ENCODE data around the gene CCDC51. TPM values are rescaled to one million over a fixed set of nuclear protein-coding genes. Genes with fewer than 3 reads are reported as not detected.

The CCDC51 gene
- total and polyA plus RNA-seq, 2 experiments from 2014 or later: 20.8 to 24.1 TPM

GRCh38 chr3:48400824-48401433 lies 39.0 kb downstream of the CCDC51 start:
- H3K36me3 ChIP-seq (ENCODE audit: insufficient read depth): peaks cover 3% of the 10 kb centered on the region
- H3F3A ChIP-seq (replicated peaks; ENCODE audit: low read depth): no peaks in the 10 kb centered on the region; the same call in 1 of the 2 replicates
- peaks cover 11% of the 10 kb centered on the region for H3K4me1 Mint-ChIP-seq
- no peaks in the 10 kb centered on the region for H3K27me3 ChIP-seq (ENCODE audit: insufficient read depth)
- peak; percentile 83 for DNase-seq (ENCODE audit: low spot score)
- TF ChIP-seq CREB1 (CRISPR knock-in tag; IDR thresholded peaks at IDR 0.05; ENCODE audit: low read depth) (no peak), NANOG (IDR thresholded peaks at IDR 0.05; ENCODE audit: borderline replicate concordance) (no peak), EZH2phosphoT487 (IDR thresholded peaks at IDR 0.05; ENCODE audit: unreplicated experiment) (no peak), JUNB (IDR thresholded peaks at IDR 0.05; ENCODE audit: unreplicated experiment) (no peak), ZNF462 (CRISPR knock-in tag; IDR thresholded peaks at IDR 0.05) (peak; percentile 38; the same call in 1 of the 2 replicates), ZNF331 (CRISPR knock-in tag; IDR thresholded peaks at IDR 0.05; ENCODE audit: low read depth) (no peak)
- TF ChIP-seq, protein P1, sequence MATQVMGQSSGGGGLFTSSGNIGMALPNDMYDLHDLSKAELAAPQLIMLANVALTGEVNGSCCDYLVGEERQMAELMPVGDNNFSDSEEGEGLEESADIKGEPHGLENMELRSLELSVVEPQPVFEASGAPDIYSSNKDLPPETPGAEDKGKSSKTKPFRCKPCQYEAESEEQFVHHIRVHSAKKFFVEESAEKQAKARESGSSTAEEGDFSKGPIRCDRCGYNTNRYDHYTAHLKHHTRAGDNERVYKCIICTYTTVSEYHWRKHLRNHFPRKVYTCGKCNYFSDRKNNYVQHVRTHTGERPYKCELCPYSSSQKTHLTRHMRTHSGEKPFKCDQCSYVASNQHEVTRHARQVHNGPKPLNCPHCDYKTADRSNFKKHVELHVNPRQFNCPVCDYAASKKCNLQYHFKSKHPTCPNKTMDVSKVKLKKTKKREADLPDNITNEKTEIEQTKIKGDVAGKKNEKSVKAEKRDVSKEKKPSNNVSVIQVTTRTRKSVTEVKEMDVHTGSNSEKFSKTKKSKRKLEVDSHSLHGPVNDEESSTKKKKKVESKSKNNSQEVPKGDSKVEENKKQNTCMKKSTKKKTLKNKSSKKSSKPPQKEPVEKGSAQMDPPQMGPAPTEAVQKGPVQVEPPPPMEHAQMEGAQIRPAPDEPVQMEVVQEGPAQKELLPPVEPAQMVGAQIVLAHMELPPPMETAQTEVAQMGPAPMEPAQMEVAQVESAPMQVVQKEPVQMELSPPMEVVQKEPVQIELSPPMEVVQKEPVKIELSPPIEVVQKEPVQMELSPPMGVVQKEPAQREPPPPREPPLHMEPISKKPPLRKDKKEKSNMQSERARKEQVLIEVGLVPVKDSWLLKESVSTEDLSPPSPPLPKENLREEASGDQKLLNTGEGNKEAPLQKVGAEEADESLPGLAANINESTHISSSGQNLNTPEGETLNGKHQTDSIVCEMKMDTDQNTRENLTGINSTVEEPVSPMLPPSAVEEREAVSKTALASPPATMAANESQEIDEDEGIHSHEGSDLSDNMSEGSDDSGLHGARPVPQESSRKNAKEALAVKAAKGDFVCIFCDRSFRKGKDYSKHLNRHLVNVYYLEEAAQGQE (IDR thresholded peaks at IDR 0.05; ENCODE audit: unreplicated experiment): no peak
- TF ChIP-seq, protein P2, sequence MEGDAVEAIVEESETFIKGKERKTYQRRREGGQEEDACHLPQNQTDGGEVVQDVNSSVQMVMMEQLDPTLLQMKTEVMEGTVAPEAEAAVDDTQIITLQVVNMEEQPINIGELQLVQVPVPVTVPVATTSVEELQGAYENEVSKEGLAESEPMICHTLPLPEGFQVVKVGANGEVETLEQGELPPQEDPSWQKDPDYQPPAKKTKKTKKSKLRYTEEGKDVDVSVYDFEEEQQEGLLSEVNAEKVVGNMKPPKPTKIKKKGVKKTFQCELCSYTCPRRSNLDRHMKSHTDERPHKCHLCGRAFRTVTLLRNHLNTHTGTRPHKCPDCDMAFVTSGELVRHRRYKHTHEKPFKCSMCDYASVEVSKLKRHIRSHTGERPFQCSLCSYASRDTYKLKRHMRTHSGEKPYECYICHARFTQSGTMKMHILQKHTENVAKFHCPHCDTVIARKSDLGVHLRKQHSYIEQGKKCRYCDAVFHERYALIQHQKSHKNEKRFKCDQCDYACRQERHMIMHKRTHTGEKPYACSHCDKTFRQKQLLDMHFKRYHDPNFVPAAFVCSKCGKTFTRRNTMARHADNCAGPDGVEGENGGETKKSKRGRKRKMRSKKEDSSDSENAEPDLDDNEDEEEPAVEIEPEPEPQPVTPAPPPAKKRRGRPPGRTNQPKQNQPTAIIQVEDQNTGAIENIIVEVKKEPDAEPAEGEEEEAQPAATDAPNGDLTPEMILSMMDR (conservative IDR thresholded peaks at IDR 0.05; ENCODE audit: low read depth in 2 of 2): peak; percentile 78 to 91
- H3K27ac ChIP-seq (ENCODE audit: low read depth): no peak overlapping the region
- H3K4me3 ChIP-seq: no peak overlapping the region
- H3K36me3 Mint-ChIP-seq (ENCODE audit: low read depth): peaks cover 55% of the 10 kb centered on the region
- ATAC-seq: peak; percentile 61
- H3K9me2 ChIP-seq (ENCODE audit: insufficient read depth): no peaks in the 10 kb centered on the region
- no peaks in the 10 kb centered on the region for H3K79me2 ChIP-seq (replicated peaks; ENCODE audit: insufficient read depth)
- no peaks in the 10 kb centered on the region; the same call in 1 of the 2 replicates for H4K20me1 ChIP-seq (replicated peaks; ENCODE audit: insufficient read depth)
- no peak overlapping the region; the same call in 1 of the 2 replicates for H3K27ac Mint-ChIP-seq
- H3K4me1 ChIP-seq (ENCODE audit: insufficient read depth): no peaks in the 10 kb centered on the region
- peaks cover 7% of the 10 kb centered on the region for H3K27me3 Mint-ChIP-seq (ENCODE audit: insufficient read depth, low read depth, poor library complexity)
- H3K9me3 Mint-ChIP-seq: no peaks in the 10 kb centered on the region
- H3K4me3 Mint-ChIP-seq: no peak overlapping the region; the same call in 2 of the 3 replicates
- H2AFZ ChIP-seq: no peak overlapping the region
- no peak overlapping the region for H3K4me2 ChIP-seq

Measured in GM23338 (cell line).